ENCODE data around the gene TPO. TPM values are rescaled to one million over a fixed set of nuclear protein-coding genes. Genes with fewer than 3 reads are reported as not detected.

TPO gene
- polyA plus RNA-seq, 3 donors: not detected

DNA sequence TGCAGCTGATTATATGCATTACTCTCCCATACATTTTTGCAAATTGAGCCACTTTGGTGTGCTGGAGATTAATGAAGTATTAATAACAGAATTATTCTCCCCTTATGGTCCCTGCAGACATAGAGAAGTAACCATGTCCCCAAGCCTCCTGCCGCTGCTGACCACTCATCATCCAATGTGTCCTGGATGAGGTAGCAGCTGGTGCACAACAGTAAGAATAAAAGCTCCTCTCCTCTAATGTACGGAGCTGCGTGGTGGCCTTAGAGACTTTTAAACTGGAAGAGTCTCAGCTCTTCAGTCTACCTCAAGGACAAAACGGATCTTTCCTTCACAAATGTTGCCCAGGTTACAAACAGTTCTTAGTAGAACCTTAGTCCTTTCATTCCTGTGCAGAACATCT, 37.7 kb downstream of the TPO start:
- TF ChIP-seq, protein P1, sequence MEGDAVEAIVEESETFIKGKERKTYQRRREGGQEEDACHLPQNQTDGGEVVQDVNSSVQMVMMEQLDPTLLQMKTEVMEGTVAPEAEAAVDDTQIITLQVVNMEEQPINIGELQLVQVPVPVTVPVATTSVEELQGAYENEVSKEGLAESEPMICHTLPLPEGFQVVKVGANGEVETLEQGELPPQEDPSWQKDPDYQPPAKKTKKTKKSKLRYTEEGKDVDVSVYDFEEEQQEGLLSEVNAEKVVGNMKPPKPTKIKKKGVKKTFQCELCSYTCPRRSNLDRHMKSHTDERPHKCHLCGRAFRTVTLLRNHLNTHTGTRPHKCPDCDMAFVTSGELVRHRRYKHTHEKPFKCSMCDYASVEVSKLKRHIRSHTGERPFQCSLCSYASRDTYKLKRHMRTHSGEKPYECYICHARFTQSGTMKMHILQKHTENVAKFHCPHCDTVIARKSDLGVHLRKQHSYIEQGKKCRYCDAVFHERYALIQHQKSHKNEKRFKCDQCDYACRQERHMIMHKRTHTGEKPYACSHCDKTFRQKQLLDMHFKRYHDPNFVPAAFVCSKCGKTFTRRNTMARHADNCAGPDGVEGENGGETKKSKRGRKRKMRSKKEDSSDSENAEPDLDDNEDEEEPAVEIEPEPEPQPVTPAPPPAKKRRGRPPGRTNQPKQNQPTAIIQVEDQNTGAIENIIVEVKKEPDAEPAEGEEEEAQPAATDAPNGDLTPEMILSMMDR (IDR thresholded peaks at IDR 0.05): no peak
- Histone ChIP-seq H3K27me3 (ENCODE audit: control insufficient read depth in 2 of 2, insufficient read depth in 2 of 2, low read length in 2 of 2) (no peaks in the 10 kb centered on the region), H2AFZ (ENCODE audit: insufficient read depth, low read depth, low read length, poor library complexity, severe bottlenecking) (no peak overlapping the region), H3K36me3 (replicated peaks in 1 of 2; ENCODE audit: control insufficient read depth in 1 of 2, insufficient read depth in 2 of 2, low read length in 2 of 2) (no peaks in the 10 kb centered on the region), H3K4me3 (replicated peaks in 1 of 3; ENCODE audit: low read depth in 2 of 3, low read length in 3 of 3) (no peak overlapping the region), H4K20me1 (ENCODE audit: insufficient read depth, low read length) (no peaks in the 10 kb centered on the region), H3K79me2 (ENCODE audit: insufficient read depth, low read length) (no peaks in the 10 kb centered on the region), H3K9ac (ENCODE audit: insufficient read depth, low read length, poor library complexity, severe bottlenecking) (no peak overlapping the region), H3K4me2 (replicated peaks; ENCODE audit: extremely low read depth, low read length, poor library complexity, severe bottlenecking) (no peak overlapping the region), H3K27ac (ENCODE audit: low read depth in 1 of 2, low read length in 2 of 2) (no peak overlapping the region), H3K9me3 (replicated peaks in 1 of 2; ENCODE audit: control insufficient read depth in 1 of 2, insufficient read depth in 1 of 2, low read length in 2 of 2) (peaks cover 0 to 13% of the 10 kb centered on the region in 2 donors), H3K4me1 (ENCODE audit: control insufficient read depth in 1 of 2, insufficient read depth in 2 of 2, low read length in 2 of 2) (no peaks in the 10 kb centered on the region)
- WGBS (ENCODE audit: insufficient coverage): no CpG with 5 or more reads among the region's 4 CpGs
- Mint-ChIP-seq H3K36me3 (no peaks in the 10 kb centered on the region), H3K9me3 (peaks cover 0 to 21% (median 3%) of the 10 kb centered on the region in 7 donors), H3K27ac (no peak overlapping the region), H3K27me3 (ENCODE audit: low read depth in 3 of 3) (peaks cover 0 to 7% (median 0%) of the 10 kb centered on the region in 3 donors), H3K4me3 (no peak overlapping the region), H3K4me1 (no peaks in the 10 kb centered on the region)
- intact Hi-C loops (cut with micrococcal nuclease): no loop called here
- no peak for DNase-seq

DNA sequence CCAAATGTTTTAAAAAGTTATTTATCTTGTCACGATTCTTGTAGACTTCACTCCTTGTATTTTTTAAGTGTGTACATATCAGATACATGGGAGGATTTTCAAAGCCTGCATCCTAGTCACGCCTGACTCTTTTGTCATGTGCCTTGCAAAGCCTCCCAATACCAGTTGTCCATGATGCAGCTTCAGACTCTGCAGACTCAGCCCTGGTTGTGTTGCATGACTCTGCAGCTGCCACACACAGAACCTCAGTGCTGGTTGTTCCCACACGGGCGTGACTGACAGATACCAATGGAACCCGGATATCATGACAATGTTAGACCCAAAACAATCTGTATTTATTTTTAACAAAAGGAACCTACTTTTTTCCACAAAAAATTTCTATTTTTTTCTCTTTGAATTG, 38.2 kb downstream of the TPO start:
- DNase-seq: no peak
- Histone ChIP-seq H3K4me3 (replicated peaks in 1 of 3; ENCODE audit: low read depth in 2 of 3, low read length in 3 of 3) (no peak overlapping the region), H3K27ac (ENCODE audit: low read depth in 1 of 2, low read length in 2 of 2) (no peak overlapping the region), H3K9ac (ENCODE audit: insufficient read depth, low read length, poor library complexity, severe bottlenecking) (no peak overlapping the region), H4K20me1 (ENCODE audit: insufficient read depth, low read length) (no peaks in the 10 kb centered on the region), H2AFZ (ENCODE audit: insufficient read depth, low read depth, low read length, poor library complexity, severe bottlenecking) (no peak overlapping the region), H3K9me3 (replicated peaks in 1 of 2; ENCODE audit: control insufficient read depth in 1 of 2, insufficient read depth in 1 of 2, low read length in 2 of 2) (peaks cover 0 to 14% of the 10 kb centered on the region in 2 donors), H3K36me3 (replicated peaks in 1 of 2; ENCODE audit: control insufficient read depth in 1 of 2, insufficient read depth in 2 of 2, low read length in 2 of 2) (no peaks in the 10 kb centered on the region), H3K79me2 (ENCODE audit: insufficient read depth, low read length) (no peaks in the 10 kb centered on the region), H3K4me2 (replicated peaks; ENCODE audit: extremely low read depth, low read length, poor library complexity, severe bottlenecking) (no peak overlapping the region), H3K27me3 (ENCODE audit: control insufficient read depth in 2 of 2, insufficient read depth in 2 of 2, low read length in 2 of 2) (no peaks in the 10 kb centered on the region), H3K4me1 (ENCODE audit: control insufficient read depth in 1 of 2, insufficient read depth in 2 of 2, low read length in 2 of 2) (no peaks in the 10 kb centered on the region)
- peaks cover 0 to 18% (median 2%) of the 10 kb centered on the region in 7 donors for H3K9me3 Mint-ChIP-seq
- H3K4me3 Mint-ChIP-seq: no peak overlapping the region
- intact Hi-C loops (cut with micrococcal nuclease): no loop called here
- no peak overlapping the region for H3K27ac Mint-ChIP-seq
- H3K36me3 Mint-ChIP-seq: no peaks in the 10 kb centered on the region
- peaks cover 0 to 7% (median 0%) of the 10 kb centered on the region in 3 donors for H3K27me3 Mint-ChIP-seq (ENCODE audit: low read depth in 3 of 3)
- WGBS (ENCODE audit: insufficient coverage): 100% methylated on average over 1 of the region's 5 CpGs
- no peaks in the 10 kb centered on the region for H3K4me1 Mint-ChIP-seq
- TF ChIP-seq, protein P1 (IDR thresholded peaks at IDR 0.05): no peak

All from CD14-positive monocyte (primary cell).